ENCODE results near the gene UGT2A3. TPM values are rescaled to one million over a fixed set of nuclear protein-coding genes. Genes with fewer than 3 reads are reported as not detected.
"Not testable (repeated sequence)": the region's sequence is repeated elsewhere in the genome, so short reads cannot be mapped to it uniquely, and the experiment has no call there.

The UGT2A3 gene
- total RNA-seq, 1 donor from 2014 or later, result not detected

DNA sequence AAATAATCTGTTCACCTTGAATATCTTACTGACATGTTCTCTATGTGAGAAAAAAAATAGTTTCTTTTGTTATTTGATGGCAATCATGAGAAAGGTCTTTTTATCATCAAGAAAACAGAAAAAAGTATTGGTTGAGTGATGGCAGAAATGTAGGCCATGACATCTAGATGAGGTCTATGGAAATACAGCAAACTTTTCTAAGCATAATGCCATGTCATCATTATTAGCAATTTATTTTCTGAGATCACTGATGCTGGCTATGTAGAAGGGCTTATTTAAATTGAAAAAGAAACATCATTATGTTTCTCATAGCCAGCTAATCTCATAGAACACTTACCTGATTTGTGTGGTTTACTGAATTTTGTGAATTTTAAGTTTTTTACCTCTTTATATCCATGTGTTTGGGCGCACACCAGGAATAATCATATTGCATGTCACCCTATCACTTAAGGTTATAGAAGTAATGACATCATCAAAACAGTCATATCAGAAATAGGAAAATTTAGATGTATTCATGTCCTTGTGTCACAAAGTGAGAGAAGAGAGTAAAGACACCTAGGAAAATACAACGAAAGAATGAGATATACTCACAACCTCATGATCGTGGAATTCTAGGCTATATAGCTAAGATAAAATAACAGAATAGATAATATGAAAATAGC lies 22.4 kb downstream of the UGT2A3 start:
- H3K27me3 ChIP-seq (ENCODE audit: low read depth), result no peaks in the 10 kb centered on the region
- ATAC-seq (no peak), DNase-seq (no peak)
- no peaks in the 10 kb centered on the region for H3K36me3 ChIP-seq
- intact Hi-C loops (cut with DNase I), result no loop called here
- no peaks in the 10 kb centered on the region for H3K9me3 ChIP-seq
- no peak overlapping the region for H3K4me3 ChIP-seq
- H3K27ac ChIP-seq, result no peak overlapping the region
- no peak for TF ChIP-seq CTCF (IDR thresholded peaks at IDR 0.05)
- no peaks in the 10 kb centered on the region for H3K4me1 ChIP-seq

DNA sequence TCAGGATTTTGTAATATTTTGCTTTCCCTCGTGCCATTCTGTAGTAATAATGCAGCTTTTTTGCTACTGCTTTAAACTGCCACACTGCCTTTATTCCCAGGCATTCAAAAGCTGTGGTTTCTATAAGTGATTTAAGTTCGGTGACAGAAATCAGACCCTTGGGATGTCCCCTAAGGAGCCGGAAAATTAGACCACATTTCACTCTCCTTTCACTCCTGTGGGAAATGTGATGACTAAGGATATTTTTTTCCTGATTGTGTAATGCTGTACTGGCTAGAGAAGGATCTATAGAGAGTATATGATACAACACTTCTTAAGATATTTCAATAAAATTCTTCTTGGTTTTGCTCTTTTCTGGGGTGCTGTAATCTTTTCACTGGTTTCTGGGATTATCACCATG lies 24.4 kb downstream of the UGT2A3 start:
- intact Hi-C loops (cut with DNase I), result no loop called here
- TF ChIP-seq CTCF (IDR thresholded peaks at IDR 0.05), result no peak
- Histone ChIP-seq H3K4me3 (no peak overlapping the region), H3K27me3 (ENCODE audit: low read depth) (no peaks in the 10 kb centered on the region), H3K36me3 (no peaks in the 10 kb centered on the region), H3K9me3 (no peaks in the 10 kb centered on the region), H3K4me1 (no peaks in the 10 kb centered on the region), H3K27ac (no peak overlapping the region)
- ATAC-seq (no peak), DNase-seq (no peak)

DNA sequence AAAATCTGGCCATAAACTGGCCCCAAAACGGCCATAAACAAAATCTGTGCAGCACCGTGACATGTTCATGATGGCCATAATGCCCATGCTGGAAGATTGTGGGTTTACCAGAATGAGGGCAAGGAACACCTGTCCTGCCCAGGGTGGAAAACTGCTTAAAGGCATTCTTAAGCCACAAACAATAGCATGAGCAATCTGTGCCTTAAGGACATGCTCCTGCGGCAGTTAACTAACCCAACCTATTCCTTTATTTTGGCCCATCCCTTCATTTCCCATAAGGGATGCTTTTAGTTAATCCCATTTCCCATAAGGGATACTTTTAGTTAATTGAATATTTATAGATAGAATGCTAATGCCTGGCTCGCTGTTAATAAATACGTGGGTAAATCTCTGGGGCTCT lies 29.4 kb downstream of the UGT2A3 start:
- intact Hi-C loops (cut with DNase I); DNase-seq; H3K27me3 ChIP-seq (ENCODE audit: low read depth); ATAC-seq; H3K27ac ChIP-seq; H3K4me1 ChIP-seq; H3K9me3 ChIP-seq; H3K36me3 ChIP-seq; H3K4me3 ChIP-seq: not testable (repeated sequence)

DNA sequence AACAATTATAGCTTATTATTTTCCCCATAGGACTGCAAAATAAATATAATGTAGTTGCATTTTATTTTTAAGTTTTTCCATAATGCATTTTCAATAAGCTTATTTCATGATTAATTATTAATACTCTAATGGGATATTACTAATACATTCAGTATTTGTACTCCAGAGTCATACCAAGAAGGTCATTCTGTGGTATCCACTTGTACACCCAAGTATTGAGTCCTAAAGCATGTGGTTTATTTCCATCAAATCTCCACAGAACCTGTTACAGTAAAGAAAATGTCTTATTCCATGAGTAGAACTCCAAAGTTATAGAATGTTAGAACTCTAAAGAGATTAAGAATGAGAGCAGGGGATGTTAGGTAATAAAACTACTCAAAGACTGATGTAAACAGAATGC lies 30.6 kb downstream of the UGT2A3 start:
- intact Hi-C loops (cut with DNase I), result no loop called here
- Histone ChIP-seq H3K27ac (no peak overlapping the region), H3K36me3 (no peaks in the 10 kb centered on the region), H3K27me3 (ENCODE audit: low read depth) (no peaks in the 10 kb centered on the region), H3K4me1 (no peaks in the 10 kb centered on the region), H3K9me3 (no peaks in the 10 kb centered on the region), H3K4me3 (no peak overlapping the region)
- no peak for TF ChIP-seq CTCF (IDR thresholded peaks at IDR 0.05)
- DNase-seq (no peak), ATAC-seq (no peak)

- no peak for TF ChIP-seq CTCF (IDR thresholded peaks at IDR 0.05)
These were observed 34.6 kb downstream of the UGT2A3 start for GRCh38 chr4:68917016-68917415.

GRCh38 chr4:68912807-68913206 lies 38.8 kb downstream of the UGT2A3 start:
- intact Hi-C loops (cut with DNase I), result no loop called here

More at GRCh38 chr4:68917016-68917415, 34.6 kb downstream of the UGT2A3 start:
- H3K36me3 ChIP-seq, result no peaks in the 10 kb centered on the region
- intact Hi-C loops (cut with DNase I), result no loop called here
- no peaks in the 10 kb centered on the region for H3K9me3 ChIP-seq
- no peak for DNase-seq
- H3K27ac ChIP-seq, result no peak overlapping the region
- no peaks in the 10 kb centered on the region for H3K4me1 ChIP-seq
- ATAC-seq, result no peak
- no peaks in the 10 kb centered on the region for H3K27me3 ChIP-seq (ENCODE audit: low read depth)
- H3K4me3 ChIP-seq, result no peak overlapping the region

More at GRCh38 chr4:68912807-68913206, 38.8 kb downstream of the UGT2A3 start:
- ATAC-seq (no peak), DNase-seq (no peak)
- no peak for TF ChIP-seq CTCF (IDR thresholded peaks at IDR 0.05)
- Histone ChIP-seq H3K27me3 (ENCODE audit: low read depth) (no peaks in the 10 kb centered on the region), H3K4me3 (no peak overlapping the region), H3K4me1 (peaks cover 3% of the 10 kb centered on the region), H3K27ac (no peak overlapping the region), H3K9me3 (no peaks in the 10 kb centered on the region), H3K36me3 (no peaks in the 10 kb centered on the region)
